K562 (cell line): ENCODE data around the gene LMBR1. TPM values are rescaled to one million over a fixed set of nuclear protein-coding genes. Genes with fewer than 3 reads are reported as not detected.
A peak's percentile ranks its signal among the peaks of the same experiment; 100 is the strongest.
"Not testable (repeated sequence)": the region's sequence is repeated elsewhere in the genome, so short reads cannot be mapped to it uniquely, and the experiment has no call there.

Source experiments
- ATAC-seq: fragments of 200-7000 bp; cut with Tn5 transposase; 3 replicates; pipeline ENCODE4 v1.9.1; 2020; ENCODE audit warnings: moderate library complexity
- BruUV-seq: library from RNA; stranded (reverse); fragments of 400-500 nt; replicated peaks from 2 replicates; lab custom pipeline; 2021; lab: Mats Ljungman, UMichigan
- CTCF ChIA-PET: fragments of 300-600 bp; formaldehyde crosslinking; extraction: SDS; loops from one replicate; lab custom pipeline; 2021; ENCODE audit warnings: low intra/inter-chr PET ratio; lab: Yijun Ruan, JAX
- POLR2A ChIA-PET: fragments of 300-600, 350-650 bp; sonication (Branson Sonifier 250); formaldehyde crosslinking; extraction: SDS; loops from one replicate; lab custom pipeline; 2021; ENCODE audit warnings: antibody characterized with exemption, inconsistent platforms; lab: Yijun Ruan, JAX
- DNase-seq, 4 experiments: peaks; one replicate each; pipeline versions ENCODE4 v3.0.0 to v3.0.0-alpha.2; 2011 to 2018; ENCODE audit warnings: low spot score in 3 of 4, mixed read lengths in 3 of 4; ENCODE audit errors: extremely low read depth in 1 of 4
- FAIRE-seq: peaks from 2 replicates; lab custom pipeline; 2011; peaks lifted over from hg19 to GRCh38; lab: Jason Lieb, UNC
- H2AFZ ChIP-seq: 2 replicates; pipeline ENCODE4 v1.6.0; 2011; ENCODE audit warnings: low read depth, low read length, control low read depth, inconsistent platforms
- H3K27ac ChIP-seq: fragments of 200-600 bp; 3 replicates; pipeline ENCODE4 v1.8.0; 2011; ENCODE audit warnings: low read depth, mild to moderate bottlenecking, control low read depth, inconsistent platforms, low read length, moderate library complexity, mixed read lengths; ENCODE audit errors: extremely low read depth
- H3K27me3 ChIP-seq, 2 experiments: fragments of 300-600 bp in 1 of 2; 2 replicates in 1 of 2; 3 replicates in 1 of 2; pipeline versions ENCODE4 v1.6.0 to v1.8.0; 2011; ENCODE audit warnings: inconsistent platforms in 2 of 2, low read length in 2 of 2, mild to moderate bottlenecking in 1 of 2, mixed read lengths in 1 of 2, moderate library complexity in 1 of 2; ENCODE audit not compliant: control insufficient read depth in 2 of 2, insufficient read depth in 2 of 2
- H3K36me3 ChIP-seq: fragments of 300-600 bp; 3 replicates; pipeline ENCODE4 v1.8.0; 2011; ENCODE audit warnings: mild to moderate bottlenecking, low read length, inconsistent platforms; ENCODE audit not compliant: control insufficient read depth, insufficient read depth
- H3K4me1 ChIP-seq, 2 experiments: fragments of 200-600 bp in 1 of 2; replicated peaks in 1 of 2; 2 replicates in 1 of 2; 3 replicates in 1 of 2; pipeline versions ENCODE4 v1.5.1 to v1.8.0; 2011; ENCODE audit warnings: inconsistent platforms in 2 of 2, low read length in 2 of 2, mild to moderate bottlenecking in 1 of 2, mixed read lengths in 1 of 2, moderate library complexity in 1 of 2; ENCODE audit not compliant: control insufficient read depth in 2 of 2, insufficient read depth in 2 of 2
- H3K4me2 ChIP-seq: 2 replicates; pipeline ENCODE4 v1.6.1; 2011; ENCODE audit warnings: low read length, control low read depth, inconsistent platforms, mixed read lengths; ENCODE audit not compliant: insufficient read depth
- H3K4me3 ChIP-seq: fragments of 200-600 bp; sonication (generic), shearing (Covaris generic); 2 replicates; pipeline ENCODE4 v1.5.1; 2016; ENCODE audit warnings: control low read depth, inconsistent platforms
- H3K79me2 ChIP-seq: fragments of 200-600 bp; 3 replicates; pipeline ENCODE4 v1.8.0; 2011; ENCODE audit warnings: low read length, inconsistent platforms; ENCODE audit not compliant: control insufficient read depth, insufficient read depth
- H3K9ac ChIP-seq, 2 experiments: 2 replicates each; pipeline versions ENCODE4 v1.6.0 to v1.6.1; 2011; ENCODE audit warnings: low read depth in 2 of 2, low read length in 2 of 2, control low read depth in 1 of 2, inconsistent platforms in 1 of 2, mild to moderate bottlenecking in 1 of 2, mixed read lengths in 1 of 2; ENCODE audit not compliant: insufficient read depth in 1 of 2
- H3K9me1 ChIP-seq: one replicate; pipeline ENCODE4 v1.6.0; 2011; ENCODE audit warnings: inconsistent platforms, mild to moderate bottlenecking, low read length, moderate library complexity; ENCODE audit not compliant: control insufficient read depth, insufficient read depth
- H3K9me3 ChIP-seq: replicated peaks from 2 replicates; pipeline ENCODE4 v1.5.1; 2011; ENCODE audit warnings: low read depth, low read length, inconsistent platforms; ENCODE audit not compliant: control insufficient read depth, insufficient read depth
- H4K20me1 ChIP-seq: replicated peaks from 2 replicates; pipeline ENCODE4 v1.6.1; 2011; ENCODE audit warnings: low read length, inconsistent platforms, mixed read lengths; ENCODE audit not compliant: control insufficient read depth, insufficient read depth
- CXXC5 ChIP-seq: fragments of 250-450 bp; sonication (Bioruptor Pico); IDR thresholded peaks from 2 replicates; pipeline ENCODE4 v1.8.0; 2022; ENCODE audit warnings: inconsistent platforms, mild to moderate bottlenecking, moderate library complexity
- PKNOX1 ChIP-seq: fragments of 450-650 bp; IDR thresholded peaks from 2 replicates; pipeline ENCODE4 v1.6.1; 2016
- SMARCE1 ChIP-seq: fragments of 450-650 bp; IDR thresholded peaks from 2 replicates; pipeline ENCODE4 v1.7.1; 2016; ENCODE audit warnings: mild to moderate bottlenecking
- ZNF263 ChIP-seq: sonication (generic); formaldehyde crosslinking; IDR thresholded peaks from 2 replicates; pipeline ENCODE4 v1.8.0; 2022; ENCODE audit warnings: mild to moderate bottlenecking, missing genetic modification reagents, borderline replicate concordance
- ZNF311 ChIP-seq: fragments of 250-450 bp; sonication (Bioruptor Pico); IDR thresholded peaks from 2 replicates; pipeline ENCODE4 v1.4.0; 2020; ENCODE audit warnings: mild to moderate bottlenecking, moderate library complexity
- WGBS: fragments of 100-300 bp; shearing (Covaris generic); methylation state at CpG from one replicate; pipeline ENCODE4 v1.1.6; 2016; ENCODE audit warnings: low coverage, mixed read lengths; ENCODE audit not compliant: insufficient coverage; ENCODE audit errors: missing lambda C conversion rate; 5-methylcytosine and 5-hydroxymethylcytosine counted together
- in situ Hi-C: fragments of 300-500 bp; cut with MboI; formaldehyde crosslinking; loops from 4 replicates; pipeline ENCODE4 v1.15.0; 2018; ENCODE audit warnings: inconsistent platforms, mixed read lengths
- intact Hi-C: fragments of 100-400 bp; cut with micrococcal nuclease; formaldehyde crosslinking; loops from 2 replicates; pipeline ENCODE4 v1.14.2; 2022
- polyA plus RNA-seq, 8 experiments: library from polyadenylated mRNA; depleted of rRNA in 4 of 8; stranded (reverse) in 5 of 8; unstranded in 3 of 8; fragments of >200 nt; fragmentation: Nextera tagmentation in 2 of 8; fragmentation: Illumina TruSeq in 1 of 8; extraction: Ambion mirVana in 2 of 8; extraction: Trizol in 1 of 8; gene quantifications; 2 replicates each; pipeline versions ENCODE4 v1.2.1 to v1.2.3, GENCODE V29; 2011 to 2014; ENCODE audit warnings: inconsistent platforms in 1 of 8, missing spikeins in 1 of 8
- total RNA-seq, 7 experiments: library from RNA; depleted of rRNA in 6 of 7; stranded (reverse); fragments of >200 nt in 6 of 7; fragmentation: Illumina TruSeq in 2 of 7; extraction: Trizol in 2 of 7; gene quantifications; 2 replicates each; pipeline versions ENCODE4 v1.2.1 to v1.2.3, GENCODE V29; 2011 to 2021; ENCODE audit warnings: low replicate concordance in 1 of 7
- TF ChIP-seq, protein P1 (sequence below): fragments of 200-800 bp; sonication (Bioruptor generic); IDR thresholded peaks from 2 replicates; pipeline ENCODE4 v1.6.1; 2016; ENCODE audit warnings: missing genetic modification characterization, missing compliant biosample characterization
- TF ChIP-seq, protein P2 (sequence below): sonication (generic); IDR thresholded peaks from 2 replicates; pipeline ENCODE4 v1.6.1; 2016
- TF ChIP-seq, protein P3 (sequence below): sonication (generic); formaldehyde crosslinking; IDR thresholded peaks from 2 replicates; pipeline ENCODE4 v1.8.0; 2022; ENCODE audit warnings: missing genetic modification reagents, mild to moderate bottlenecking, moderate library complexity, borderline replicate concordance
- TF ChIP-seq, protein P4 (sequence below), 2 experiments: fragments of 450-650 bp in 1 of 2; sonication (generic) in 1 of 2; formaldehyde crosslinking in 1 of 2; IDR thresholded peaks in 1 of 2; conservative IDR thresholded peaks in 1 of 2; 2 replicates each; pipeline versions ENCODE4 v1.6.1 to v1.8.1; 2016 to 2023; ENCODE audit warnings: mild to moderate bottlenecking in 2 of 2, moderate library complexity in 2 of 2, inconsistent platforms in 1 of 2, missing genetic modification reagents in 1 of 2

Gene LMBR1
- total and polyA plus RNA-seq, 9 of the 15 experiments (the other 6 are each of a cell fraction or from before 2014, with no cell fraction given), result 7.7 to 90.0 (median 59.9) TPM

DNA sequence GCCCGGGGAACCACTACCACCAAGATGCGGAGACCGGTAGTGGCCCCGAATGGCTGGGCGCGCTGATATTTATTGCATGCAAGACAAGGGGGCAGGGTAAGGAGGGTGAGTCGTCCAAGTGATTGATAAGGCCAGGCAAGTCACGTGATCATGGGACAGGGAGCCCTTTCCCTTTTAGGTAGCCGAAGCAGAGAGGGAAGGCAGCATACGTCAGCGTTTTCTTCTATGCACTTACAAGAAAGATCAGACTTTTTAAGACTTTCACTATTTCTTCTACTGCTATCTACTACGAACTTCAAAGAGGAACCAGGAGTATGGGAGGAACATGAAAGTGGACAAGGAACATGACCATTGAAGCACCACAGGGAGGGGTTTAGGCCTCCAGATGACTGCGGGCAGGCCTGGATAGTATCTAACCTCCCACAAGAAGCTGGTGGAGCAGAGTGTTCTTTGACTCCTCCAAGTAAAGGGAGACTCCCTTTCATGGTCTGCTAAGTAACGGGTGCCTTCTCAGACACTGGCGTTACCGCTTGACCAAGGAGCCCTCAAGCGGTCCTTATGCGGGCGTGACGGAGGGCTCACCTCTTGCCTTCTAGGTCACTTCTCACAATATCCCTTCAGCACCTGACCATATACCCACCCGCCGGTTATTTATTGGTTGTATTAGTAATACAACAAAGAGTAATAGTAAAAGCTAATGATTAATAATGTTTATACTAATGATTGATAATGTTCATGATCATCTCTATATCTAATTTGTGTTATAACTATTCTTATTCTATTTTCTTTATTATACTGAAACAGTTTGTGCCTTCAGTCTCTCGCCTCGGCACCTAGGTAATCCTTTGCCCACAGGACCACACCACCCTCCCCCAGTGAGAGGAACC is 27.7 kb upstream of the LMBR1 start:
- FAIRE-seq, H3K9ac ChIP-seq, H3K36me3 ChIP-seq, intact Hi-C loops, H3K4me3 ChIP-seq, in situ Hi-C loops, H3K9me1 ChIP-seq, H4K20me1 ChIP-seq, CTCF ChIA-PET, BruUV-seq, H3K79me2 ChIP-seq, H3K27ac ChIP-seq, H3K9me3 ChIP-seq: not testable (repeated sequence)
- Histone ChIP-seq H3K4me1 (peaks cover 8 to 12% of the 10 kb centered on the region in 2 experiments), H2AFZ (peak overlapping the region; percentile 67), H3K27me3 (peaks cover 17 to 22% of the 10 kb centered on the region in 2 experiments; a peak in 4 of 5 replicates), H3K4me2 (peak overlapping the region; percentile 40)
- ATAC-seq (peak; percentile 26; the same call in 2 of the 3 replicates), DNase-seq (peak in 2 of 4 experiments; percentile 45 to 79)
- WGBS, result 39% methylated on average over 24 of the region's 24 CpGs
- POLR2A ChIA-PET, result interaction anchor here (0.9 to 1.8 kb wide), 2 partner anchors 29 to 78 kb away, joined by 3 to 5 read pairs; partner anchors contain the start of gene NOM1
- TF ChIP-seq, protein P1, sequence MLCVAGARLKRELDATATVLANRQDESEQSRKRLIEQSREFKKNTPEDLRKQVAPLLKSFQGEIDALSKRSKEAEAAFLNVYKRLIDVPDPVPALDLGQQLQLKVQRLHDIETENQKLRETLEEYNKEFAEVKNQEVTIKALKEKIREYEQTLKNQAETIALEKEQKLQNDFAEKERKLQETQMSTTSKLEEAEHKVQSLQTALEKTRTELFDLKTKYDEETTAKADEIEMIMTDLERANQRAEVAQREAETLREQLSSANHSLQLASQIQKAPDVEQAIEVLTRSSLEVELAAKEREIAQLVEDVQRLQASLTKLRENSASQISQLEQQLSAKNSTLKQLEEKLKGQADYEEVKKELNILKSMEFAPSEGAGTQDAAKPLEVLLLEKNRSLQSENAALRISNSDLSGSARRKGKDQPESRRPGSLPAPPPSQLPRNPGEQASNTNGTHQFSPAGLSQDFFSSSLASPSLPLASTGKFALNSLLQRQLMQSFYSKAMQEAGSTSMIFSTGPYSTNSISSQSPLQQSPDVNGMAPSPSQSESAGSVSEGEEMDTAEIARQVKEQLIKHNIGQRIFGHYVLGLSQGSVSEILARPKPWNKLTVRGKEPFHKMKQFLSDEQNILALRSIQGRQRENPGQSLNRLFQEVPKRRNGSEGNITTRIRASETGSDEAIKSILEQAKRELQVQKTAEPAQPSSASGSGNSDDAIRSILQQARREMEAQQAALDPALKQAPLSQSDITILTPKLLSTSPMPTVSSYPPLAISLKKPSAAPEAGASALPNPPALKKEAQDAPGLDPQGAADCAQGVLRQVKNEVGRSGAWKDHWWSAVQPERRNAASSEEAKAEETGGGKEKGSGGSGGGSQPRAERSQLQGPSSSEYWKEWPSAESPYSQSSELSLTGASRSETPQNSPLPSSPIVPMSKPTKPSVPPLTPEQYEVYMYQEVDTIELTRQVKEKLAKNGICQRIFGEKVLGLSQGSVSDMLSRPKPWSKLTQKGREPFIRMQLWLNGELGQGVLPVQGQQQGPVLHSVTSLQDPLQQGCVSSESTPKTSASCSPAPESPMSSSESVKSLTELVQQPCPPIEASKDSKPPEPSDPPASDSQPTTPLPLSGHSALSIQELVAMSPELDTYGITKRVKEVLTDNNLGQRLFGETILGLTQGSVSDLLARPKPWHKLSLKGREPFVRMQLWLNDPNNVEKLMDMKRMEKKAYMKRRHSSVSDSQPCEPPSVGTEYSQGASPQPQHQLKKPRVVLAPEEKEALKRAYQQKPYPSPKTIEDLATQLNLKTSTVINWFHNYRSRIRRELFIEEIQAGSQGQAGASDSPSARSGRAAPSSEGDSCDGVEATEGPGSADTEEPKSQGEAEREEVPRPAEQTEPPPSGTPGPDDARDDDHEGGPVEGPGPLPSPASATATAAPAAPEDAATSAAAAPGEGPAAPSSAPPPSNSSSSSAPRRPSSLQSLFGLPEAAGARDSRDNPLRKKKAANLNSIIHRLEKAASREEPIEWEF, result peak; percentile 71; the same call in 1 of the 2 replicates
- TF ChIP-seq SMARCE1, result 0 out of 2 replicates have a peak, but pooled peaks have one; percentile 34
- peak; percentile 32; the same call in 1 of the 2 replicates for TF ChIP-seq ZNF263
- TF ChIP-seq, protein P2, sequence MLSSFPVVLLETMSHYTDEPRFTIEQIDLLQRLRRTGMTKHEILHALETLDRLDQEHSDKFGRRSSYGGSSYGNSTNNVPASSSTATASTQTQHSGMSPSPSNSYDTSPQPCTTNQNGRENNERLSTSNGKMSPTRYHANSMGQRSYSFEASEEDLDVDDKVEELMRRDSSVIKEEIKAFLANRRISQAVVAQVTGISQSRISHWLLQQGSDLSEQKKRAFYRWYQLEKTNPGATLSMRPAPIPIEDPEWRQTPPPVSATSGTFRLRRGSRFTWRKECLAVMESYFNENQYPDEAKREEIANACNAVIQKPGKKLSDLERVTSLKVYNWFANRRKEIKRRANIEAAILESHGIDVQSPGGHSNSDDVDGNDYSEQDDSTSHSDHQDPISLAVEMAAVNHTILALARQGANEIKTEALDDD, result peak; percentile 54; the same call in 1 of the 2 replicates
- peak; percentile 65 for TF ChIP-seq CXXC5 (CRISPR knock-in tag)
- 0 out of 2 replicates have a peak, but pooled peaks have one; percentile 32 for TF ChIP-seq ZNF311 (CRISPR knock-in tag)
- TF ChIP-seq, protein P3, sequence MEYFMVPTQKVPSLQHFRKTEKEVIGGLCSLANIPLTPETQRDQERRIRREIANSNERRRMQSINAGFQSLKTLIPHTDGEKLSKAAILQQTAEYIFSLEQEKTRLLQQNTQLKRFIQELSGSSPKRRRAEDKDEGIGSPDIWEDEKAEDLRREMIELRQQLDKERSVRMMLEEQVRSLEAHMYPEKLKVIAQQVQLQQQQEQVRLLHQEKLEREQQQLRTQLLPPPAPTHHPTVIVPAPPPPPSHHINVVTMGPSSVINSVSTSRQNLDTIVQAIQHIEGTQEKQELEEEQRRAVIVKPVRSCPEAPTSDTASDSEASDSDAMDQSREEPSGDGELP (CRISPR knock-in tag), result peak; percentile 88; the same call in 1 of the 2 replicates
- TF ChIP-seq PKNOX1, result peak; percentile 81
- TF ChIP-seq, protein P4, sequence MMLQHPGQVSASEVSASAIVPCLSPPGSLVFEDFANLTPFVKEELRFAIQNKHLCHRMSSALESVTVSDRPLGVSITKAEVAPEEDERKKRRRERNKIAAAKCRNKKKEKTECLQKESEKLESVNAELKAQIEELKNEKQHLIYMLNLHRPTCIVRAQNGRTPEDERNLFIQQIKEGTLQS (IDR thresholded peaks at IDR 0.05), result peak; percentile 35; the same call in 1 of the 2 replicates
- TF ChIP-seq, protein P4 (CRISPR knock-in tag; conservative IDR thresholded peaks at IDR 0.05), result not testable (repeated sequence)
